Left forelimb (tissue), 1 donor: ENCODE data around the gene GRIP1.

ENCODE experiments used
- DNase-seq: peaks from one replicate; pipeline ENCODE4 v3.0.0-alpha.2; 2018; ENCODE audit warnings: low spot score

GRIP1 gene

GRCh38 chr12:66598079-66598478 is 80.8 kb downstream of the GRIP1 start:
- DNase-seq: no peak

- no peak for DNase-seq
Measured at GRCh38 chr12:66596199-66596598, 82.7 kb downstream of the GRIP1 start.

GRCh38 chr12:66594688-66595087 is 84.2 kb downstream of the GRIP1 start:
- no peak for DNase-seq

- no peak for DNase-seq
Measured at GRCh38 chr12:66590275-66590985, 88.4 kb downstream of the GRIP1 start.

GRCh38 chr12:66589095-66589494 is 89.8 kb downstream of the GRIP1 start:
- DNase-seq: no peak

- no peak for DNase-seq
Measured at GRCh38 chr12:66587912-66588311, 91.0 kb downstream of the GRIP1 start.

GRCh38 chr12:66584673-66585072 is 94.2 kb downstream of the GRIP1 start:
- DNase-seq: no peak

- DNase-seq: no peak
Measured at GRCh38 chr12:66573605-66574004, 105.3 kb downstream of the GRIP1 start.

- no peak for DNase-seq
Measured at GRCh38 chr12:66572845-66573244, 106.0 kb downstream of the GRIP1 start.

GRCh38 chr12:66571361-66571915 is 107.4 kb downstream of the GRIP1 start:
- DNase-seq: no peak

- no peak for DNase-seq
Measured at GRCh38 chr12:66563220-66563619, 115.7 kb downstream of the GRIP1 start.

GRCh38 chr12:66555113-66555512 is 123.8 kb downstream of the GRIP1 start:
- no peak for DNase-seq

- no peak for DNase-seq
Measured at GRCh38 chr12:66552716-66553115, 126.2 kb downstream of the GRIP1 start.

- DNase-seq: no peak
Measured at GRCh38 chr12:66550626-66551025, 128.2 kb downstream of the GRIP1 start.

- DNase-seq: no peak
Measured at GRCh38 chr12:66549050-66549389, 129.9 kb downstream of the GRIP1 start.

GRCh38 chr12:66548338-66549049 is 130.4 kb downstream of the GRIP1 start:
- no peak for DNase-seq

- DNase-seq: no peak
Measured at GRCh38 chr12:66541426-66541825, 137.4 kb downstream of the GRIP1 start.

- DNase-seq: no peak
Measured at GRCh38 chr12:66539431-66539830, 139.4 kb downstream of the GRIP1 start.

GRCh38 chr12:66538970-66539369 is 139.9 kb downstream of the GRIP1 start:
- DNase-seq: no peak

GRCh38 chr12:66537876-66538275 is 141.0 kb downstream of the GRIP1 start:
- DNase-seq: no peak

- no peak for DNase-seq
Measured at GRCh38 chr12:66533767-66534166, 145.1 kb downstream of the GRIP1 start.

GRCh38 chr12:66531766-66532165 is 147.1 kb downstream of the GRIP1 start:
- no peak for DNase-seq

GRCh38 chr12:66529934-66530333 is 148.9 kb downstream of the GRIP1 start:
- no peak for DNase-seq

- no peak for DNase-seq
Measured at GRCh38 chr12:66516561-66516960, 162.3 kb downstream of the GRIP1 start.
